GM10266 (cell line): Measurements from ENCODE around the gene ARFGEF3.
"Not testable (repeated sequence)": the region's sequence is repeated elsewhere in the genome, so short reads cannot be mapped to it uniquely, and the experiment has no call there.

Experiments
- DNase-seq: peaks from one replicate; pipeline ENCODE4 v3.0.0; 2012; ENCODE audit errors: extremely low spot score
- TF ChIP-seq, protein P1 (sequence below): IDR thresholded peaks from 2 replicates; pipeline ENCODE4 v1.5.1; 2012; ENCODE audit warnings: mild to moderate bottlenecking, low read depth; ENCODE audit not compliant: control insufficient read depth, insufficient read depth; ENCODE audit errors: missing control alignments

ARFGEF3 gene

DNA sequence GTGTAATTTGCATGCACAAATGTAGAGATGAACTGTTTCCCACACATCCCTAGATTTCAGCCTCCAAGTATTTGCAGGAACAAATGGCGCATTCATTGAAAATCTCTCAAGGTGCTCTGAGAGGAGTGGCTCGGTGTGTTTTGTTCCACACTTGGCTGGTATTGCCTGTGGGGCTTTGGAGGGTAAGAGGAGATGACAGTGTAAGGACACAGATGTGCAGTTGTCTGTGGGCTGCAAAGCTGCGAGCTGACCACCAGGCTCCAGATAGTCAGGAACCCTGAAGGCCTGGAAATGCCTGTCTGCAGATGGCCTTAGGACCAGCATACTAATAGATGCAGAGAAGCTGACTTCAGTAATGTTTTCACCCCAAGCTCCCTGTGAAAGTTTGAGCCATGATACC lies 114.2 kb downstream of the ARFGEF3 start:
- no peak for DNase-seq
- TF ChIP-seq, protein P1, sequence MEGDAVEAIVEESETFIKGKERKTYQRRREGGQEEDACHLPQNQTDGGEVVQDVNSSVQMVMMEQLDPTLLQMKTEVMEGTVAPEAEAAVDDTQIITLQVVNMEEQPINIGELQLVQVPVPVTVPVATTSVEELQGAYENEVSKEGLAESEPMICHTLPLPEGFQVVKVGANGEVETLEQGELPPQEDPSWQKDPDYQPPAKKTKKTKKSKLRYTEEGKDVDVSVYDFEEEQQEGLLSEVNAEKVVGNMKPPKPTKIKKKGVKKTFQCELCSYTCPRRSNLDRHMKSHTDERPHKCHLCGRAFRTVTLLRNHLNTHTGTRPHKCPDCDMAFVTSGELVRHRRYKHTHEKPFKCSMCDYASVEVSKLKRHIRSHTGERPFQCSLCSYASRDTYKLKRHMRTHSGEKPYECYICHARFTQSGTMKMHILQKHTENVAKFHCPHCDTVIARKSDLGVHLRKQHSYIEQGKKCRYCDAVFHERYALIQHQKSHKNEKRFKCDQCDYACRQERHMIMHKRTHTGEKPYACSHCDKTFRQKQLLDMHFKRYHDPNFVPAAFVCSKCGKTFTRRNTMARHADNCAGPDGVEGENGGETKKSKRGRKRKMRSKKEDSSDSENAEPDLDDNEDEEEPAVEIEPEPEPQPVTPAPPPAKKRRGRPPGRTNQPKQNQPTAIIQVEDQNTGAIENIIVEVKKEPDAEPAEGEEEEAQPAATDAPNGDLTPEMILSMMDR: no peak

DNA sequence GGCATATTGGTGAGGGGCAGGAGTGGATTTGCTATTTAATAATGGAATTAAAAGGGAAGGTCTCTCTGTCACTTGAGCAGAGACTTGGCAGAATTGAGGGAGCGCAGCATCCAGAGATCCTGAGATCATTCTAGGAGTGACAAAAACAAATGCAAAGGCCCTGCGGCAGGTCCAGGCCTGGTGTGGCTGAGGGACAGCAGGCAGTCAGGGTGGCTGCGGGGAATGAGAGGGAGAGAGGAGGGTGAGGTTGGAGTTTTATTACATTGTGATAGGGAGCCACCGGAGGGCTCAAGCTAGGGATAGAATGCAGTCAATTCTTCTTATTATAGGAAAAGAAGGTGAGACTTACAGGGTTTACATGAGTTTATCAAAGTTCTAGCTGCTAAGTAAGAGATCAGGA lies 116.1 kb downstream of the ARFGEF3 start:
- no peak for DNase-seq
- TF ChIP-seq, protein P1: no peak

DNA sequence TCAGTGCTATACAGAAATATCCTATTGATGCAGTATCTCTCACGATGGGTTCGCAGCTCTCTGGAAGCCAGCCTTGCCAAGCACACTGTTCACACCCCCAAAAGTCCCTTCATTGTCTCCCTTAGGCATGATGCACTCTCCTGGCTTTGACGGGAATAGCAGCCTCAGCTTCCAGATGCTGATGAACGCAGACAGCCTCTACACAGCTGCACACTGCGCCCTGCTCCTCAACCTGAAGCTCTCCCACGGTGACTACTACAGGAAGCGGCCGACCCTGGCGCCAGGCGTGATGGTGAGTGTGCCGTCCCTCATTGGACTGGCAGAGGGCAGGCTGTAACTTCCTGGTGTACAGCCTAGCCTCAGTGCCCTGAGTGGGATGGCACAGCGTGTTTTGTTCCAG lies 116.6 kb downstream of the ARFGEF3 start:
- DNase-seq: no peak
- TF ChIP-seq, protein P1: no peak

GRCh38 chr6:138285800-138286199 lies 124.1 kb downstream of the ARFGEF3 start:
- no peak for DNase-seq
- TF ChIP-seq, protein P1: no peak

DNA sequence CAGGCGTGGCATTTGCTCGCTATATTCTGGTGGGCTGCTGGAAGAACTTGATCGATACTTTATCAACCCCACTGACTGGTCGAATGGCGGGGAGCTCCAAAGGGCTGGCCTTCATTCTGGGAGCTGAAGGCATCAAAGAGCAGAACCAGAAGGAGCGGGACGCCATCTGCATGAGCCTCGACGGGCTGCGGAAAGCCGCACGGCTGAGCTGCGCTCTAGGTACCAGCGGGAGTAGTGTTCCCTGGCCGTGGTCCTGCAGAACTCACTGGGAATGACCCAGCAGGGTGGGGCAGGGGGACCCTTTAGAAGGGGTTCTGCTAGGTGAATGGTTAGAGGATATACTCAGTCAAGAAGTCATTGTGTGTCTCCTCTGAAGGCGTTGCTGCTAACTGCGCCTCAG lies 125.0 kb downstream of the ARFGEF3 start:
- TF ChIP-seq, protein P1: no peak
- no peak for DNase-seq

- peak; percentile 63 for DNase-seq
- TF ChIP-seq, protein P1: peak; percentile 77
Measured at GRCh38 chr6:138287144-138287955, 125.6 kb downstream of the ARFGEF3 start.

DNA sequence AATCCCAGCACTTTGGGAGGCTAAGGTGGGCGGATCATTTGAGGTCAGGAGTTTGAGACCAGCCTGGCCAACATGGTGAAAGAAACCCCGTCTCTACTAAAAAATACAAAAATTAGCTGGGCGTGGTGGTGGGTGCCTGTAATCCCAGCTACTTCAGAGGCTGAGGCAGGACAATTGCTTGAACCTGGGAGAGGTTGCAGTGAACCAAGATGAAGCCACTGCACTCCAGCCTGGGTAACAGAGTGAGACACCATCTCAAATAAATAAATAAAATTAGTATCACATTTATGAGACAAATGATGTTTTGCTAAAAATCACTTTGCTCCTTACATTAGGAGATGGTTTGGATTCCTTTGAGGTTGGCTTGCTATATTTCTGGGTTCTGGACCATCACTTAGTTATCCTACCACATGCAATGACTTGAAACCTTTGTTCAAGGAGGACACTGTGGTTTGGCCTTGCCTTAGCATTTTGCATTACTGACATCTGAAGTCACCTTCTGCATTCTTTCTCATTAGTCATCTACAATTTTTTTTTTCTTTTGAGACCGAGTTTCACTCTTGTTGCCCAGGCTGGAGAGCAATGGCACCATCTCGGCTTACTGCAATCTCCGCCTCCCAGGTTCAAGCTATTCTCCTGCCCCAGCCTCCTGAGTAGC lies 126.8 kb downstream of the ARFGEF3 start:
- not testable (repeated sequence) for DNase-seq

GRCh38 chr6:138289739-138290138 lies 128.0 kb downstream of the ARFGEF3 start:
- TF ChIP-seq, protein P1: peak; percentile 16
- peak; percentile 43 for DNase-seq
